ENCODE measurements around the gene YKT6.

Gene YKT6

GRCh38 chr7:44219371-44220045 is 18.7 kb downstream of the YKT6 start:
- ATAC-seq: no peak
- no peak for TF ChIP-seq POU6F1 (CRISPR knock-in tag; IDR thresholded peaks at IDR 0.05; ENCODE audit: borderline replicate concordance, low read depth)
- TF ChIP-seq ARNTL (CRISPR knock-in tag; IDR thresholded peaks at IDR 0.05; ENCODE audit: borderline replicate concordance, low read depth): no peak
- TF ChIP-seq ISL1 (CRISPR knock-in tag; IDR thresholded peaks at IDR 0.05): no peak
- TF ChIP-seq, protein P1, sequence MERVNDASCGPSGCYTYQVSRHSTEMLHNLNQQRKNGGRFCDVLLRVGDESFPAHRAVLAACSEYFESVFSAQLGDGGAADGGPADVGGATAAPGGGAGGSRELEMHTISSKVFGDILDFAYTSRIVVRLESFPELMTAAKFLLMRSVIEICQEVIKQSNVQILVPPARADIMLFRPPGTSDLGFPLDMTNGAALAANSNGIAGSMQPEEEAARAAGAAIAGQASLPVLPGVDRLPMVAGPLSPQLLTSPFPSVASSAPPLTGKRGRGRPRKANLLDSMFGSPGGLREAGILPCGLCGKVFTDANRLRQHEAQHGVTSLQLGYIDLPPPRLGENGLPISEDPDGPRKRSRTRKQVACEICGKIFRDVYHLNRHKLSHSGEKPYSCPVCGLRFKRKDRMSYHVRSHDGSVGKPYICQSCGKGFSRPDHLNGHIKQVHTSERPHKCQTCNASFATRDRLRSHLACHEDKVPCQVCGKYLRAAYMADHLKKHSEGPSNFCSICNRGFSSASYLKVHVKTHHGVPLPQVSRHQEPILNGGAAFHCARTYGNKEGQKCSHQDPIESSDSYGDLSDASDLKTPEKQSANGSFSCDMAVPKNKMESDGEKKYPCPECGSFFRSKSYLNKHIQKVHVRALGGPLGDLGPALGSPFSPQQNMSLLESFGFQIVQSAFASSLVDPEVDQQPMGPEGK (CRISPR knock-in tag; IDR thresholded peaks at IDR 0.05; ENCODE audit: borderline replicate concordance): no peak
- no peak for TF ChIP-seq PPARA (CRISPR knock-in tag; IDR thresholded peaks at IDR 0.05; ENCODE audit: borderline replicate concordance)
- TF ChIP-seq TSHZ2 (CRISPR knock-in tag; IDR thresholded peaks at IDR 0.05): no peak
- TF ChIP-seq GLIS3 (CRISPR knock-in tag; IDR thresholded peaks at IDR 0.05): no peak
- TF ChIP-seq ZNF8 (CRISPR knock-in tag; IDR thresholded peaks at IDR 0.05): no peak
- TF ChIP-seq CREB5 (CRISPR knock-in tag; IDR thresholded peaks at IDR 0.05; ENCODE audit: low read depth): no peak
- no peak for TF ChIP-seq ESRRG (CRISPR knock-in tag; IDR thresholded peaks at IDR 0.05)
- TF ChIP-seq, protein P2, sequence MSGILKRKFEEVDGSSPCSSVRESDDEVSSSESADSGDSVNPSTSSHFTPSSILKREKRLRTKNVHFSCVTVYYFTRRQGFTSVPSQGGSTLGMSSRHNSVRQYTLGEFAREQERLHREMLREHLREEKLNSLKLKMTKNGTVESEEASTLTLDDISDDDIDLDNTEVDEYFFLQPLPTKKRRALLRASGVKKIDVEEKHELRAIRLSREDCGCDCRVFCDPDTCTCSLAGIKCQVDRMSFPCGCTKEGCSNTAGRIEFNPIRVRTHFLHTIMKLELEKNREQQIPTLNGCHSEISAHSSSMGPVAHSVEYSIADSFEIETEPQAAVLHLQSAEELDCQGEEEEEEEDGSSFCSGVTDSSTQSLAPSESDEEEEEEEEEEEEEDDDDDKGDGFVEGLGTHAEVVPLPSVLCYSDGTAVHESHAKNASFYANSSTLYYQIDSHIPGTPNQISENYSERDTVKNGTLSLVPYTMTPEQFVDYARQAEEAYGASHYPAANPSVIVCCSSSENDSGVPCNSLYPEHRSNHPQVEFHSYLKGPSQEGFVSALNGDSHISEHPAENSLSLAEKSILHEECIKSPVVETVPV (CRISPR knock-in tag; IDR thresholded peaks at IDR 0.05): no peak
- no peak for TF ChIP-seq TOX (CRISPR knock-in tag; IDR thresholded peaks at IDR 0.05; ENCODE audit: borderline replicate concordance)
- no peak for TF ChIP-seq ZFP3 (CRISPR knock-in tag; IDR thresholded peaks at IDR 0.05)
- no peak for TF ChIP-seq SNAI2 (CRISPR knock-in tag; IDR thresholded peaks at IDR 0.05)
- TF ChIP-seq BACH2 (CRISPR knock-in tag; IDR thresholded peaks at IDR 0.05; ENCODE audit: borderline replicate concordance): no peak
- no peak for TF ChIP-seq ZNF70 (CRISPR knock-in tag; IDR thresholded peaks at IDR 0.05)
- no peak for TF ChIP-seq ZC3H10 (CRISPR knock-in tag; IDR thresholded peaks at IDR 0.05)
- TF ChIP-seq ZFP30 (CRISPR knock-in tag; IDR thresholded peaks at IDR 0.05): no peak
- no peak for TF ChIP-seq OSR1 (CRISPR knock-in tag; IDR thresholded peaks at IDR 0.05)
- no peak for TF ChIP-seq TCF4 (CRISPR knock-in tag; IDR thresholded peaks at IDR 0.05; ENCODE audit: borderline replicate concordance)

- no peak for ATAC-seq
- TF ChIP-seq GLIS3 (CRISPR knock-in tag; IDR thresholded peaks at IDR 0.05): no peak
- no peak for TF ChIP-seq RARB (CRISPR knock-in tag; IDR thresholded peaks at IDR 0.05)
- no peak for TF ChIP-seq TCF4 (CRISPR knock-in tag; IDR thresholded peaks at IDR 0.05; ENCODE audit: borderline replicate concordance)
- TF ChIP-seq TOX (CRISPR knock-in tag; IDR thresholded peaks at IDR 0.05; ENCODE audit: borderline replicate concordance): no peak
- no peak for TF ChIP-seq ZC3H10 (CRISPR knock-in tag; IDR thresholded peaks at IDR 0.05)
- TF ChIP-seq CREB5 (CRISPR knock-in tag; IDR thresholded peaks at IDR 0.05; ENCODE audit: low read depth): no peak
- no peak for TF ChIP-seq POU6F1 (CRISPR knock-in tag; IDR thresholded peaks at IDR 0.05; ENCODE audit: borderline replicate concordance, low read depth)
- no peak for TF ChIP-seq PPARA (CRISPR knock-in tag; IDR thresholded peaks at IDR 0.05; ENCODE audit: borderline replicate concordance)
- TF ChIP-seq ZFP30 (CRISPR knock-in tag; IDR thresholded peaks at IDR 0.05): no peak
- TF ChIP-seq ZNF70 (CRISPR knock-in tag; IDR thresholded peaks at IDR 0.05): no peak
- no peak for TF ChIP-seq BACH2 (CRISPR knock-in tag; IDR thresholded peaks at IDR 0.05; ENCODE audit: borderline replicate concordance)
- no peak for TF ChIP-seq ZNF565 (CRISPR knock-in tag; conservative IDR thresholded peaks at IDR 0.05; ENCODE audit: low read depth)
- TF ChIP-seq ISL1 (CRISPR knock-in tag; IDR thresholded peaks at IDR 0.05): no peak
- TF ChIP-seq ZNF8 (CRISPR knock-in tag; IDR thresholded peaks at IDR 0.05): no peak
- TF ChIP-seq ESRRG (CRISPR knock-in tag; IDR thresholded peaks at IDR 0.05): no peak
- TF ChIP-seq, protein P1 (CRISPR knock-in tag; IDR thresholded peaks at IDR 0.05; ENCODE audit: borderline replicate concordance): no peak
Measured at GRCh38 chr7:44220046-44220357, 19.2 kb downstream of the YKT6 start.

Measured in SK-N-SH treated with all-trans-retinoic acid at 6 μM for 48 hours (cell line).